NOMO-1 treated with dmso at 0.1 percent for 144 hours (cell line): Measurements from ENCODE around the gene SURF2.
"Not testable (repeated sequence)": the region's sequence is repeated elsewhere in the genome, so short reads cannot be mapped to it uniquely, and the experiment has no call there.

Experiments
- DNase-seq: peaks from one replicate; lab custom pipeline; 2025; ENCODE audit not compliant: unreplicated experiment; lab: John Stamatoyannopoulos, UW

Gene SURF2

DNA sequence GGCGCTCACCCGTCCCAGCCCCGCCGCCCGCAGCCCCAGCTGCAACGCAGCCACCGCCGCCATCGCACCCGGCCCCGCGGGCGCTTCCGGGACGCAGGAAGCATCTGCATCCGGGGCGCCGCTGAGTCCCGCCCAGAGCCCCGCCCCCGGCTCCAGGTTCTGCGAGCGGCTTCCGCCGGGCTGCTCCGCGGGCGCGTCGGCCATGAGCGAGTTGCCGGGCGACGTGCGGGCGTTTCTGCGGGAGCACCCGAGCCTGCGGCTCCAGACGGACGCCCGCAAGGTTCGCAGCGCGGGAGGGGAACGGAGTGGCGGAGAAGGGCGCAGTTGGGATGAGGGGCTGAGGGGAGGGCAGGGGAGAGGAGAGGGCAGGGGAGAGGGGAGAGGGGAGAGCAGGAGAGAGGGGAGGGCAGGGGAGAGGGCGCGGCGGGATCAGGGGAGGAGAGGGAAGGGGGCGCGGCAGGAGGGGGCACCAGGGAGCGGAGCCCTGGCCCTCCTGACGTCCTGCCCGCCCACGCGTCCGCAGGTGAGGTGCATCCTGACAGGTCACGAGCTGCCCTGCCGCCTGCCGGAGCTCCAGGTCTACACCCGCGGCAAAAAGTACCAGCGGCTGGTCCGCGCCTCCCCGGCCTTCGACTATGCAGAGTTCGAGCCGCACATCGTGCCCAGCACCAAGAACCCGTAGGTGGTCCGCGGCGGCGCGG lies at the start of gene SURF2, which contains the start of gene SURF1:
TSS of gene SURF2 (plus strand) at position 160 of the 701 bp plus-strand sequence. CDS start at position 203, 43 bp downstream.
TSS of gene SURF1 (minus strand) at position 97 of the 701 bp plus-strand sequence. CDS start at position 63, 34 bp downstream.
- peak; percentile 57 for DNase-seq

GRCh38 chr9:133307301-133307700 lies 49.0 kb upstream of the SURF2 start:
- DNase-seq = no peak

DNA sequence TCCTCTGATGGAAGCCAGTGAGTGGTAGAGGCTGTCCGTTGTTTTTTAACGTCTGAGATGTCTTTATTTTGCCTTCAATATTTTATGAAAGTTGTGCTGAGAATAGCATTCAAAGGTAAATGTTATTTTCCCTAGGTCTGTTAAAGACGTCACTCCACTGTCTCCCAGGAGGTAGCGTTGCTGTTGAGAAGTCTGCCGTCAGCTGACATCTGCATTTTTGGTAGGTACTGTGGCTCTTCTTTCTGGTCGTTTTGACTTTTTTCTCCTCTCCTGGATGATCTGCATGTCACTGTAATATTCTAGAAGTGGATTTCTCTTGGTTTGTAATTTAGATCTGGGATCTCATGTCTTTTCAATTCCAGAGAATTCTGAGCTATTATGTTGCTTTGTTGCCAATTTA lies 46.7 kb upstream of the SURF2 start:
- DNase-seq = no peak

DNA sequence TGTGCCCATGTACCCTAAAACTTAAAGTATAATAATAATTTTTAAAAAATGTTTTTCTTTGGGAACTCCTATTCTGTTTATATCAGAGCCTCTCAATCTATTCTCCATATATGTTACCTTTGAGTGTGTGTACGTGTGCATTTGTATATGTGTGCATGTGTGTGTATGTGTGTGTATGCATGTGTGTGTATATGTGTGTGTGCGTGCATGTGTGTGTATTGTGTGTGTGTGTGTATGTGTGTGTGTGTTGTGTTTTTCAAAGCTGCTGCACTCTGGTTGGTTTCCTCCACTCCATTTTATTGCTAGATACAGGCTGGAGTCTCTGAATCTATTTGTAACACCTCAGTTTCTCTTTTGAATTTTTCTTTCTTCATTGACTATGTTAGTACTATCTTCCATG lies 40.4 kb upstream of the SURF2 start:
- no peak for DNase-seq

DNA sequence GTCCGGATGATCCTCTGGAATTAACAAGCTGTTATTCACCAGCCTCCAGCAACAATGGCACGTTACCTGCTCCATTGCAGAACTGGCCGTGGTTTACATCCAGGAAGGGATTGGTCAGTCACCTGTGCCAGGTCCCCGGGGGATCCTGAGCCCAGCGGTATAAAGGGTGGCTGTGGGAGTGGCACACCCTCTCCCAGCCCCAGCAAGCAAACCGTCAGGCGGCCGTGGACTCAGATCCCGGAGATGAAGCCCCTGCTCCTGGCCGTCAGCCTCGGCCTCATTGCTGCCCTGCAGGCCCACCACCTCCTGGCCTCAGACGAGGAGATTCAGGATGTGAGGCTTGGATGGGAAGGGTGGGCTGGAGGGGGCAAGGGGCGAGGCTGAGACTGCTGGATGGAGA lies 38.8 kb upstream of the SURF2 start:
- DNase-seq = not testable (repeated sequence)

- no peak for DNase-seq
These were observed 35.9 kb upstream of the SURF2 start for GRCh38 chr9:133320421-133320881.

DNA sequence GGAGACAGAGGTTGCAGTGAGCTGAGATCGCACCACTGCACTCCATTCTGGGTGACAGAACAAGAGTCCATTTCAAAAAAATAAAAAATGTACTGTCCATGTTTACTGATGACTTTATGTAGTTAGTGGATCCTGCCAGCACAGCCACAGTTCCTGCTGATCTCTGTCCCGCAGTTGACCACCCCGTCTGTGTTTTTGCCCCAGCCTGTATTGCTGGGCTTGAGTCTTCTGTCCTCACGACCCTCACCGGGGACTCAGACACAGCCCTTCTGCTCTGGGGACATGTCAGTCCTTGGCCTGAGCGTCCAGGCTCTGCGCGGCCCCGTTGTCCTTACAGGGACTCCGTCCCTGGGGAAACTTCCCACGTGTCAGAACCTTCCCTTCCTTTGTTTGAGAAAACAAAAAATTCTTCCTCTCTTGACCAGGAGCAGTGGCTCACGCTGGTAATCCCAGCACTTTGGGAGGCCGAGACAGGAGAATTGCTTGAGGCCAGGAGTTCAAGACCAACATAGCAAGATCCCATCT lies 34.9 kb upstream of the SURF2 start:
- DNase-seq = no peak

DNA sequence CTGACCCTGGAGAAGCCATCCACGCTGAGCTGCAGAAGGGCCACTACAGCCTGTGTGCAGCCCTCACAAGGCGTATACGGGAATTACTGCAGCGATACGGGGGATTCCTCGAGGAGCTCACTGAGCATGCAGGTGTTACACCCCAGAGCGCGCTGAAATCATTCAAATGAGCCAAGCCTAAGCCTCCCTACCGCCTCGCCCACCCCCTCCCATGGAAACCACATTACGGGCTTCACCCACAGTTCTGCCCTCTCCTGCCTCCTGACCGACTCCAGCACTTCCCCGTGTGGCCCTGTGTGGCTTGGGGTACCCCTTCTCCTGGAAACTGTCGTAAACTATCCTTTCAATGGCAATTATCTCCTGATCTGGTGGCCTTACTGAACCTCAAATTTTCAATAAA lies 33.6 kb upstream of the SURF2 start:
- DNase-seq = no peak

DNA sequence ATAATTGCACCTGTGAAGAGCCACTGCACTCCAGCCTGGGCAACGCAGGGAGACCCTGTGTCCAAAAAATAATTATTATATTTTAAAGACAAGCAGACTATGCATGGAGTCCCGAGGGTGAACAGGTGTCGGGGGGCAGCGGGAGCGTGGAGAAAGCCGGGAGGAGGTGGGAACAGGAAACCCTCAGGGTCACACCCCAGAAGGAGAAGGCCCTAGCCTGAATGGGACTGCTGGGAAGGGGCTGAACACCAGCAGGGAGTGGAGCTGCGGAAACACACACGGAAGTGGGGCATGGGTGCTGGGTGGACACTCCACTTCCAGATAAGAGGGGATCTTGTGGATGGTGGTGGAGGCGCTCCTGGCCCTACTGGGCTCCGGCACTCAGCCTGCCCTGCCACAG lies 33.1 kb upstream of the SURF2 start:
- no peak for DNase-seq

GRCh38 chr9:133323991-133324703 lies 32.2 kb upstream of the SURF2 start:
- no peak for DNase-seq

DNA sequence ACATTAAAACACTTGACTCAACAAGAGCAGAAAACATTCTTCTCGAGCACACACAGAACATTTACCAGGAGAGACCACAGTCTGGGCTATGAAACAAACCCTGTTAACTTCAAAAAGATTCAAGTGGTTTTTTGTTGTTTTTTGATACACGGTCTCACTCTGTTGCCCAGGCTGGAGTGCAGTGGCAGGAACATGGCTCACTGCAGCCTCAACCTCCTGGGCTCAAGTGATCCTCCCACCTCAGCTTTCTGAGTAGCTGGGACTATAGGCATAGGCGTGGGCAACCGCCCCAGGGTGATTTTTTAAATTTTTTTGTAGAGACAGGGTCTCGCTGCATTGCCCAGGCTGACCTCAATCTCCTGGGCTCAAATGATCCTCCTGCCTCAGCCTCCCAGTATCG lies 29.3 kb upstream of the SURF2 start:
- not testable (repeated sequence) for DNase-seq

DNA sequence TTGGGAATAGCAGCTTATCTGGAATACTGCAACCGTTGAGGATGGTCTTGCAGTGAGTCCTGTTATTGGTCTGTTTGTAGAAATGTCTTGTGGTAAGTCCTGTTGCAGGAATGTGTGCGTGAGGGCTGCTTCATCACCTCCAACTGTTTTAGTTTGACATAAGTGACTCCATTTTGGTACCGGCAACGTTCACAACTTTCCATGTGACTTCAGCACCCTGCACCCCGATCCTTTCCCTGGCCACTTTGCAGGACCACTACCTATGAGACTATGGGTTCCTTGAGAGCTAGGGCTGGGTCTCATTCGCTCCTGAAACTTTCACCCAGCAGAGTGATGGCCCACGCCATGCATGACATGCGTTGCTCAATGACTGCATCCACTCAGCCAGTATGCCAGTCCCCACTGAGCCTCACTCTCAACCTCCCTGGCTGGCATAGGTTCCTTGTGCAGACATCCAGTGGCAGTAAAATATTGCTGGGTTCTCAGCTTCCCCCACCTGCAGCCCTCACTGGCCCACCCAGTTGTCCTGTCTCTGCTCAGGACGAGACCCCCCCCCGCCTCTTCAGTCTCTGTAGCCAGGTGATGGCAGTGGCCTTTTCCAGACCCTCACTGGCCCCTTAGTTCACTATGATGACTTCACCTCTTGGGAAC lies 28.4 kb upstream of the SURF2 start:
- DNase-seq = no peak

GRCh38 chr9:133329306-133330156 lies 26.8 kb upstream of the SURF2 start:
- not testable (repeated sequence) for DNase-seq

GRCh38 chr9:133331221-133331620 lies 25.1 kb upstream of the SURF2 start:
- DNase-seq = no peak

GRCh38 chr9:133331641-133332380 lies 24.5 kb upstream of the SURF2 start:
- DNase-seq = no peak

DNA sequence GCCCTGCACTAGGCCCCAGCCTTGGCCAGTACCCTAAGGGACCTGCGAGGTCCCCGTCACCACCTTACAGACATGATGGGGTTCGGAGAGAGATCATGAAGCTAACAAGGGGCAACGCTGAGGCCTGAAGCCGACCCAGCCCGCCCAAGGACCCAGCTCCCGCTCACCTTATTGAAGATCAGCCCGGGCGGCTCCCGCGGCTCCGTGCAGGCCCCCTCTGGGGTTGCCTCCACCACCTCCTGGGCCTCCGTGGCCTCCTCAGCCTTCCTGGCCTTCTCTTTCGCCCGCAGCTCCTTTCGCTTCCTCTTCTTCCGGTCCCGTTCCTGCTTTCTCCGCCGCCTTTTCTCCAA lies 24.0 kb upstream of the SURF2 start:
- DNase-seq = no peak

- DNase-seq = no peak
These were observed 23.3 kb upstream of the SURF2 start for GRCh38 chr9:133333011-133333410.

DNA sequence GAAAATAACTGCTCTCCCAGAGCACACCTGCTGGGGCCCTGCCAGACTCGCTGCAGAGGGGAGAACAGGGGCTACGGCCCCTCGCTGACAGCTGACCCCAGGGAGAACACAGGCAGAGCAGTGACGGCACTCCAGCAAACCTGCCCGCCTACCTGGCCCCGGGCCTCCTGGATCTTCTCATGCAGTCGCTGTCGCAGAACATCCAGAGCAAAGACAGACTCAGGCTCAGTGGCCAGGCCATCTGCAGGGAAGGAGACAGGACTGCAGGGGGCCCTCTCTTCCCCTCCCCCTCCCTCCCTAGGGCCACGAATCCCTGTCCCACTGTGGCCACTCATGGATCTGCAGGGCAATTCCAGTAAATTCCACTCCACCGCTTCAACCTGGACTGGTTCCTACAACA lies 22.8 kb upstream of the SURF2 start:
- no peak for DNase-seq

GRCh38 chr9:133334161-133334560 lies 22.2 kb upstream of the SURF2 start:
- no peak for DNase-seq

- not testable (repeated sequence) for DNase-seq
These were observed 21.5 kb upstream of the SURF2 start for GRCh38 chr9:133334888-133335287.
